GM12878 (cell line): ENCODE measurements around the gene GKAP1. TPM values are rescaled to one million over a fixed set of nuclear protein-coding genes. Genes with fewer than 3 reads are reported as not detected.

Experiments
- ATAC-seq: fragments of 200-7000 bp; cut with Tn5 transposase; 3 replicates; pipeline ENCODE4 v1.9.1; 2020; ENCODE audit warnings: mild to moderate bottlenecking, moderate library complexity
- BruUV-seq: library from RNA; stranded (reverse); fragments of 400-500 nt; replicated peaks from 2 replicates; lab custom pipeline; 2021; lab: Mats Ljungman, UMichigan
- CTCF ChIA-PET: fragments of 300-600 bp; sonication (Branson Sonifier 250); formaldehyde crosslinking; extraction: SDS; loops from one replicate; lab custom pipeline; 2021; ENCODE audit warnings: inconsistent platforms; lab: Yijun Ruan, JAX
- POLR2A ChIA-PET: fragments of 350-600 bp; formaldehyde crosslinking; extraction: SDS; loops from one replicate; lab custom pipeline; 2021; ENCODE audit warnings: inconsistent platforms; lab: Charles Lee
- RAD21 ChIA-PET: fragments of 300-600 bp; sonication (Branson Sonifier 250); formaldehyde crosslinking; loops from one replicate; lab custom pipeline; 2023; ENCODE audit warnings: antibody characterized with exemption; ENCODE audit not compliant: unreplicated experiment; lab: Charles Lee
- SMC1A ChIA-PET: fragments of 300-600 bp; sonication (Branson Sonifier 250); formaldehyde crosslinking; loops from one replicate; lab custom pipeline; 2023; ENCODE audit not compliant: unreplicated experiment, uncharacterized antibody; lab: Charles Lee
- DNase-seq: peaks from one replicate; pipeline ENCODE4 v3.0.0-alpha.2; 2011; ENCODE audit warnings: low read depth, low spot score
- FAIRE-seq: peaks from 3 replicates; lab custom pipeline; 2011; peaks lifted over from hg19 to GRCh38; lab: Jason Lieb, UNC
- H2AFZ ChIP-seq: 2 replicates; pipeline ENCODE4 v1.6.0; 2011; ENCODE audit warnings: low read depth, low read length, control low read depth; ENCODE audit not compliant: control insufficient read depth
- H3K27ac ChIP-seq: 2 replicates; pipeline ENCODE4 v1.5.1; 2011; ENCODE audit warnings: control low read depth; ENCODE audit not compliant: control insufficient read depth, insufficient read depth
- H3K27me3 ChIP-seq, 2 experiments: replicated peaks in 1 of 2; 2 replicates each; pipeline versions ENCODE4 v1.6.0 to v1.6.1; 2011; ENCODE audit warnings: low read length in 1 of 2; ENCODE audit not compliant: control insufficient read depth in 2 of 2, insufficient read depth in 2 of 2
- H3K36me3 ChIP-seq, 2 experiments: 2 replicates each; pipeline ENCODE4 v1.5.1; 2011; ENCODE audit warnings: low read length in 1 of 2; ENCODE audit not compliant: control insufficient read depth in 2 of 2, insufficient read depth in 2 of 2
- H3K4me1 ChIP-seq: 2 replicates; pipeline ENCODE4 v1.6.1; 2011; ENCODE audit warnings: mild to moderate bottlenecking, low read length, moderate library complexity, mixed read lengths; ENCODE audit not compliant: control insufficient read depth, insufficient read depth
- H3K4me2 ChIP-seq: 2 replicates; pipeline ENCODE4 v1.6.0; 2011; ENCODE audit warnings: control low read depth; ENCODE audit not compliant: control insufficient read depth, insufficient read depth
- H3K4me3 ChIP-seq: fragments of 200-600 bp; sonication (generic); 2 replicates; pipeline ENCODE4 v1.5.1; 2016
- H3K79me2 ChIP-seq: 2 replicates; pipeline ENCODE4 v1.6.0; 2011; ENCODE audit warnings: low read length; ENCODE audit not compliant: control insufficient read depth, insufficient read depth
- H3K9ac ChIP-seq: 2 replicates; pipeline ENCODE4 v1.8.0; 2011; ENCODE audit warnings: low read length, control low read depth, mixed read lengths; ENCODE audit not compliant: control insufficient read depth, insufficient read depth
- H3K9me3 ChIP-seq: replicated peaks from 3 replicates; pipeline ENCODE4 v1.5.1; 2011; ENCODE audit warnings: mild to moderate bottlenecking, low read length; ENCODE audit not compliant: control insufficient read depth, insufficient read depth
- H4K20me1 ChIP-seq: 2 replicates; pipeline ENCODE4 v1.6.0; 2011; ENCODE audit not compliant: control insufficient read depth, insufficient read depth
- FOXK2 ChIP-seq: fragments of 450-650 bp; IDR thresholded peaks from 2 replicates; pipeline ENCODE4 v1.6.1; 2017; ENCODE audit warnings: mild to moderate bottlenecking, moderate library complexity
- IKZF2 ChIP-seq, 2 experiments: fragments of 450-650 bp; IDR thresholded peaks; 2 replicates each; pipeline ENCODE4 v1.6.1; 2017; ENCODE audit warnings: mild to moderate bottlenecking in 2 of 2, moderate library complexity in 2 of 2
- MXI1 ChIP-seq: fragments of 150-350 bp; IDR thresholded peaks from 2 replicates; pipeline ENCODE4 v1.6.1; 2011; ENCODE audit warnings: low read depth, mild to moderate bottlenecking, inconsistent platforms, low read length, improper control_type of control experiment
- NFIC ChIP-seq: IDR thresholded peaks from 2 replicates; pipeline ENCODE4 v1.6.1; 2012; ENCODE audit warnings: low read depth, mild to moderate bottlenecking, inconsistent platforms, low read length, moderate library complexity
- NR2C2 ChIP-seq: IDR thresholded peaks from 2 replicates; pipeline ENCODE4 v1.6.1; 2011; ENCODE audit warnings: borderline replicate concordance, low read depth; ENCODE audit not compliant: control insufficient read depth, insufficient read length
- RUNX3 ChIP-seq: IDR thresholded peaks from 2 replicates; pipeline ENCODE4 v1.6.1; 2012; ENCODE audit warnings: low read length, inconsistent platforms
- TCF12 ChIP-seq: IDR thresholded peaks from 2 replicates; pipeline ENCODE4 v1.6.1; 2011; ENCODE audit warnings: low read depth, mild to moderate bottlenecking, low read length
- ZNF274 ChIP-seq: IDR thresholded peaks from one replicate; pipeline ENCODE4 v1.8.0; 2011; ENCODE audit not compliant: insufficient read length, insufficient read depth
- WGBS: methylation state at CpG from one replicate; pipeline ENCODE4 v1.1.6; 2016; ENCODE audit warnings: low lambda C conversion rate; ENCODE audit not compliant: insufficient replicate concordance, insufficient coverage; ENCODE audit errors: missing lambda C conversion rate; 5-methylcytosine and 5-hydroxymethylcytosine counted together
- in situ Hi-C: fragments of 300-500 bp; cut with MboI; formaldehyde crosslinking; loops from 9 replicates; pipeline ENCODE4 v1.14.3; 2018; ENCODE audit warnings: mixed read lengths
- intact Hi-C: fragments of 100-400 bp; cut with micrococcal nuclease; formaldehyde crosslinking; loops from one replicate; pipeline ENCODE4 v1.14.2; 2022; ENCODE audit not compliant: unreplicated experiment
- polyA plus RNA-seq, 11 experiments: library from polyadenylated mRNA; depleted of rRNA in 4 of 11; unstranded in 6 of 11; stranded (reverse) in 5 of 11; fragments of >200 nt; fragmentation: Nextera tagmentation in 4 of 11; fragmentation: Illumina TruSeq in 1 of 11; extraction: Ambion mirVana in 4 of 11; extraction: Trizol in 1 of 11; gene quantifications; 1 replicate in 1 of 11; 2 replicates in 10 of 11; pipeline versions ENCODE4 v1.2.1 to v1.2.3, GENCODE V29; 2011 to 2016; ENCODE audit warnings: inconsistent platforms in 2 of 11, missing spikeins in 2 of 11, low read depth in 1 of 11
- total RNA-seq, 4 experiments: library from RNA; depleted of rRNA in 3 of 4; stranded (reverse); fragments of >200 nt in 3 of 4; fragmentation: Illumina TruSeq in 1 of 4; extraction: Trizol in 1 of 4; gene quantifications; 2 replicates each; pipeline versions ENCODE4 v1.2.1 to v1.2.3, GENCODE V29; 2013 to 2021
- TF ChIP-seq, protein P1 (sequence below): fragments of 450-650 bp; IDR thresholded peaks from 2 replicates; pipeline ENCODE4 v1.6.1; 2017; ENCODE audit warnings: mild to moderate bottlenecking, moderate library complexity
- TF ChIP-seq, protein P2 (sequence below): fragments of 450-650 bp; IDR thresholded peaks from 2 replicates; pipeline ENCODE4 v1.6.1; 2016; ENCODE audit warnings: mild to moderate bottlenecking

GKAP1 gene
- total and polyA plus RNA-seq, 10 of the 15 experiments (the other 5 are each of a cell fraction or from before 2014, with no cell fraction given): 0.92 to 5.1 (median 2.7) TPM

DNA sequence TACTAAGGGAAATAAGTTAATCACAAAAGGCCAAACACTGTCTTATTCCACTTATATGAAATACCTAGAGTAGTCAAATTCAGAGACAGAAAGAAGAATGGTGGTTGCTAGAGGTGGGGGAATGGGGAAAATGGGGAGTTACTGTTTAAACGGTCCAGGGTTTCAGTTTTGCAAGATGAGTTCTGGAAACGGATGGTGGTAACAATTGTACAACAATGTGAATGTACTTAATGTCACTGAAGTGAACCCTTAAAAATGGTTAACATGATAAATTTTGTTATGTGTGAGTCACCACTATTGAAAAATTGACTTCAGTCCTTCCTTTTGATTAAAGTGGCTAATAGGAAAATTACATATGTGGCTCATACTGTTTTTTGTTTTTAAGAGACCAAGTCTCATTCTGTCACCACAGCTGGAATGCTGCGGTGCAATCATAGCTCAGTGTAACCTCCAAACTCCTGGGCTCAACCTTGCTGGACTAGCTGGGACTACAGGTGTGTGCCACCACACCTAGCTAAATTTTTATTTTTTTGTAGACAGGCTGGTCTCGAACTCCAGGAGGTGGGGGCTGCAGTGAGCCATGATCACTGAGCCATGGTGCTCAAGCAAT is 118.5 kb downstream of the GKAP1 start:
- in situ Hi-C loops: no loop called here
- no peak overlapping the region for H2AFZ ChIP-seq
- H3K4me3 ChIP-seq: peak overlapping the region; percentile 42
- TF ChIP-seq NFIC: 0 out of 2 replicates have a peak, but pooled peaks have one; percentile 21
- TF ChIP-seq IKZF2 (IDR thresholded peaks at IDR 0.05): peak in 1 of 2 experiments; percentile 22; a peak in 1 of 4 replicates
- TF ChIP-seq MXI1: no peak
- H3K36me3 ChIP-seq: no peaks in the 10 kb centered on the region; a peak in 3 of 4 replicates
- ChIA-PET CTCF (interaction anchor here (0.5 to 2.6 kb wide), 6 partner anchors 9 to 55 kb away, joined by 3 to 10 read pairs (median 3); partner anchors contain the start of gene UBQLN1), RAD21 (interaction anchor here (1.5 to 1.7 kb wide), 2 partner anchors 9 to 33 kb away, joined by 7 read pairs; partner anchors contain the start of gene UBQLN1), SMC1A (interaction anchor here (0.7 to 2.2 kb wide), 4 partner anchors 10 to 596 kb away, joined by 3 to 16 read pairs (median 4); partner anchors contain the start of gene UBQLN1), POLR2A (interaction anchor here (0.6 to 1.2 kb wide), 2 partner anchors 9 to 262 kb away, joined by 3 to 6 read pairs; partner anchors contain the start of gene UBQLN1)
- ATAC-seq (peak; percentile 32), DNase-seq (no peak), FAIRE-seq (no peak)
- intact Hi-C loops: no loop called here
- H3K4me1 ChIP-seq: peaks cover 31% of the 10 kb centered on the region
- H3K9me3 ChIP-seq: no peaks in the 10 kb centered on the region; the same call in 2 of the 3 replicates
- H3K4me2 ChIP-seq: peak overlapping the region; percentile 91
- H3K27ac ChIP-seq: peak overlapping the region; percentile 53
- H4K20me1 ChIP-seq: peaks cover 6% of the 10 kb centered on the region
- 2% methylated on average over 4 of the region's 4 CpGs for WGBS
- H3K27me3 ChIP-seq: no peaks in the 10 kb centered on the region
- peaks cover 100% of the 10 kb centered on the region for H3K79me2 ChIP-seq
- BruUV-seq: no TSS peak
- H3K9ac ChIP-seq: no peak overlapping the region

DNA sequence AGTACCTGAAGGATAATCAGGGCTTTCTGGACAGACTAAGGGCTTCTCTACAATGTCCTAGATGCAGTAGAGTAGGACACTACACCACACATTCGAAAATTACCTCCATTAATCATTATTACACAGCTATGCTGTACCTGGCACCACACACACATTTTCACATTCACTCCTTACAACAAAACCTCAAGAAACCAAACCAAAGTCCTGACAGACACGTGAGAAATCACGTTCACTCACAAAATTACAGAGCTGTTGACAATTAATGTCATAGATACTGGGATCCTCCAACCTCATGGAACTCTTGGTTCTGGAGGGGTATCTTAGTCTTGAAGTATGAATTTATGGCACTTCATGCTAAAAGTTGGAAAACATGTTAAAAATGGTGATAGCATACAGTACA is 126.1 kb downstream of the GKAP1 start:
- ATAC-seq: peak; percentile 40
- SMC1A ChIA-PET: interaction anchor here (0.8 to 2.5 kb wide), 5 partner anchors 10 to 17 kb away, joined by 3 to 8 read pairs (median 4); partner anchors contain the start of gene UBQLN1
- no peak for FAIRE-seq
- CTCF ChIA-PET: interaction anchor here (0.6 to 3.1 kb wide), 5 partner anchors 9 to 70 kb away, joined by 3 to 16 read pairs (median 3); partner anchors contain the start of gene UBQLN1
- BruUV-seq: no TSS peak
- in situ Hi-C loops: no loop called here
- H3K27me3 ChIP-seq: no peaks in the 10 kb centered on the region
- H3K27ac ChIP-seq: no peak overlapping the region
- no peak overlapping the region for H3K4me2 ChIP-seq
- WGBS: 26% methylated on average over 3 of the region's 3 CpGs
- H3K9ac ChIP-seq: no peak overlapping the region
- RAD21 ChIA-PET: no interaction called here
- intact Hi-C loops: loop anchor here (5.0 kb wide), 1 partner anchor 179 kb away; no protein-coding TSS in a partner anchor
- no peaks in the 10 kb centered on the region; the same call in 1 of the 2 replicates for H4K20me1 ChIP-seq
- DNase-seq: no peak
- no peak overlapping the region for H3K4me3 ChIP-seq
- H3K79me2 ChIP-seq: peaks cover 96% of the 10 kb centered on the region
- no peaks in the 10 kb centered on the region for H3K9me3 ChIP-seq
- POLR2A ChIA-PET: no interaction called here
- no peak overlapping the region for H2AFZ ChIP-seq
- H3K36me3 ChIP-seq: no peaks in the 10 kb centered on the region; a peak in 1 of 4 replicates
- peaks cover 21% of the 10 kb centered on the region for H3K4me1 ChIP-seq
- TF ChIP-seq RUNX3: peak; percentile 18; the same call in 1 of the 2 replicates
- no peak for TF ChIP-seq NR2C2
- TF ChIP-seq, protein P1, sequence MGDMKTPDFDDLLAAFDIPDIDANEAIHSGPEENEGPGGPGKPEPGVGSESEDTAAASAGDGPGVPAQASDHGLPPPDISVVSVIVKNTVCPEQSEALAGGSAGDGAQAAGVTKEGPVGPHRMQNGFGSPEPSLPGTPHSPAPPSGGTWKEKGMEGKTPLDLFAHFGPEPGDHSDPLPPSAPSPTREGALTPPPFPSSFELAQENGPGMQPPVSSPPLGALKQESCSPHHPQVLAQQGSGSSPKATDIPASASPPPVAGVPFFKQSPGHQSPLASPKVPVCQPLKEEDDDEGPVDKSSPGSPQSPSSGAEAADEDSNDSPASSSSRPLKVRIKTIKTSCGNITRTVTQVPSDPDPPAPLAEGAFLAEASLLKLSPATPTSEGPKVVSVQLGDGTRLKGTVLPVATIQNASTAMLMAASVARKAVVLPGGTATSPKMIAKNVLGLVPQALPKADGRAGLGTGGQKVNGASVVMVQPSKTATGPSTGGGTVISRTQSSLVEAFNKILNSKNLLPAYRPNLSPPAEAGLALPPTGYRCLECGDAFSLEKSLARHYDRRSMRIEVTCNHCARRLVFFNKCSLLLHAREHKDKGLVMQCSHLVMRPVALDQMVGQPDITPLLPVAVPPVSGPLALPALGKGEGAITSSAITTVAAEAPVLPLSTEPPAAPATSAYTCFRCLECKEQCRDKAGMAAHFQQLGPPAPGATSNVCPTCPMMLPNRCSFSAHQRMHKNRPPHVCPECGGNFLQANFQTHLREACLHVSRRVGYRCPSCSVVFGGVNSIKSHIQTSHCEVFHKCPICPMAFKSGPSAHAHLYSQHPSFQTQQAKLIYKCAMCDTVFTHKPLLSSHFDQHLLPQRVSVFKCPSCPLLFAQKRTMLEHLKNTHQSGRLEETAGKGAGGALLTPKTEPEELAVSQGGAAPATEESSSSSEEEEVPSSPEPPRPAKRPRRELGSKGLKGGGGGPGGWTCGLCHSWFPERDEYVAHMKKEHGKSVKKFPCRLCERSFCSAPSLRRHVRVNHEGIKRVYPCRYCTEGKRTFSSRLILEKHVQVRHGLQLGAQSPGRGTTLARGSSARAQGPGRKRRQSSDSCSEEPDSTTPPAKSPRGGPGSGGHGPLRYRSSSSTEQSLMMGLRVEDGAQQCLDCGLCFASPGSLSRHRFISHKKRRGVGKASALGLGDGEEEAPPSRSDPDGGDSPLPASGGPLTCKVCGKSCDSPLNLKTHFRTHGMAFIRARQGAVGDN: no peak
- TF ChIP-seq, protein P2, sequence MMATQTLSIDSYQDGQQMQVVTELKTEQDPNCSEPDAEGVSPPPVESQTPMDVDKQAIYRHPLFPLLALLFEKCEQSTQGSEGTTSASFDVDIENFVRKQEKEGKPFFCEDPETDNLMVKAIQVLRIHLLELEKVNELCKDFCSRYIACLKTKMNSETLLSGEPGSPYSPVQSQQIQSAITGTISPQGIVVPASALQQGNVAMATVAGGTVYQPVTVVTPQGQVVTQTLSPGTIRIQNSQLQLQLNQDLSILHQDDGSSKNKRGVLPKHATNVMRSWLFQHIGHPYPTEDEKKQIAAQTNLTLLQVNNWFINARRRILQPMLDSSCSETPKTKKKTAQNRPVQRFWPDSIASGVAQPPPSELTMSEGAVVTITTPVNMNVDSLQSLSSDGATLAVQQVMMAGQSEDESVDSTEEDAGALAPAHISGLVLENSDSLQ: peak; percentile 40; the same call in 1 of the 2 replicates
- TF ChIP-seq FOXK2: no peak
- no peak for TF ChIP-seq TCF12
- no peak for TF ChIP-seq ZNF274
